HEK293 (cell line): ENCODE measurements around the gene UBIAD1.

Experiments
- BCL11B ChIP-seq: fragments of 450-650 bp; formaldehyde crosslinking; IDR thresholded peaks from 2 replicates; pipeline ENCODE4 v1.5.1; 2016; ENCODE audit warnings: low read depth, missing biosample characterization, missing genetic modification characterization
- EGR2 ChIP-seq: fragments of 450-650 bp; formaldehyde crosslinking; IDR thresholded peaks from 2 replicates; pipeline ENCODE4 v1.5.1; 2016; ENCODE audit warnings: low read depth, missing biosample characterization, missing genetic modification characterization
- HOXA7 ChIP-seq: sonication (generic); formaldehyde crosslinking; IDR thresholded peaks from 2 replicates; pipeline ENCODE4 v1.8.1; 2022; ENCODE audit warnings: missing genetic modification reagents, borderline replicate concordance
- HOXD13 ChIP-seq: sonication (generic); formaldehyde crosslinking; IDR thresholded peaks from 2 replicates; pipeline ENCODE4 v1.8.0; 2022; ENCODE audit warnings: missing genetic modification reagents, borderline replicate concordance
- KLF1 ChIP-seq: fragments of 450-650 bp; formaldehyde crosslinking; IDR thresholded peaks from 2 replicates; pipeline ENCODE4 v1.5.1; 2016; ENCODE audit warnings: missing biosample characterization, missing genetic modification characterization
- KLF10 ChIP-seq: fragments of 450-650 bp; IDR thresholded peaks from 2 replicates; pipeline ENCODE4 v1.5.1; 2018; ENCODE audit warnings: missing biosample characterization, mild to moderate bottlenecking, missing genetic modification characterization
- KLF16 ChIP-seq: fragments of 450-650 bp; formaldehyde crosslinking; IDR thresholded peaks from 2 replicates; pipeline ENCODE4 v1.5.1; 2017; ENCODE audit warnings: missing biosample characterization, missing genetic modification characterization
- OVOL3 ChIP-seq: fragments of 450-650 bp; formaldehyde crosslinking; IDR thresholded peaks from 2 replicates; pipeline ENCODE4 v1.5.1; 2016; ENCODE audit warnings: missing biosample characterization, missing genetic modification characterization
- PRDM10 ChIP-seq: fragments of 450-650 bp; formaldehyde crosslinking; IDR thresholded peaks from 2 replicates; pipeline ENCODE4 v1.5.1; 2016; ENCODE audit warnings: missing biosample characterization, missing genetic modification characterization
- SP7 ChIP-seq: fragments of 450-650 bp; formaldehyde crosslinking; IDR thresholded peaks from 2 replicates; pipeline ENCODE4 v1.5.1; 2016; ENCODE audit warnings: missing biosample characterization, missing genetic modification characterization
- TCF7L2 ChIP-seq: IDR thresholded peaks from 2 replicates; pipeline ENCODE4 v1.6.1; 2011; ENCODE audit warnings: low read depth, mild to moderate bottlenecking, inconsistent platforms, low read length, moderate library complexity, borderline replicate concordance
- ZBTB20 ChIP-seq: fragments of 450-650 bp; formaldehyde crosslinking; IDR thresholded peaks from 2 replicates; pipeline ENCODE4 v1.5.1; 2016; ENCODE audit warnings: missing biosample characterization, missing genetic modification characterization
- ZFHX2 ChIP-seq: fragments of 450-650 bp; formaldehyde crosslinking; conservative IDR thresholded peaks from 2 replicates; pipeline ENCODE4 v1.5.1; 2016; ENCODE audit warnings: missing biosample characterization, missing genetic modification characterization
- ZNF10 ChIP-seq: fragments of 450-650 bp; formaldehyde crosslinking; IDR thresholded peaks from 2 replicates; pipeline ENCODE4 v1.5.1; 2017; ENCODE audit warnings: missing biosample characterization, missing genetic modification characterization
- ZNF214 ChIP-seq: fragments of 450-650 bp; formaldehyde crosslinking; IDR thresholded peaks from 2 replicates; pipeline ENCODE4 v1.5.1; 2017; ENCODE audit warnings: missing biosample characterization, mild to moderate bottlenecking, missing genetic modification characterization, borderline replicate concordance
- ZNF23 ChIP-seq: fragments of 450-650 bp; formaldehyde crosslinking; IDR thresholded peaks from 2 replicates; pipeline ENCODE4 v1.5.1; 2016; ENCODE audit warnings: missing biosample characterization, missing genetic modification characterization, borderline replicate concordance
- ZNF280D ChIP-seq: fragments of 450-650 bp; formaldehyde crosslinking; IDR thresholded peaks from 2 replicates; pipeline ENCODE4 v1.5.1; 2016; ENCODE audit warnings: missing biosample characterization, missing genetic modification characterization
- ZNF292 ChIP-seq: fragments of 450-650 bp; formaldehyde crosslinking; IDR thresholded peaks from 2 replicates; pipeline ENCODE4 v1.5.1; 2016; ENCODE audit warnings: low read depth, missing biosample characterization, missing genetic modification characterization, borderline replicate concordance
- ZNF423 ChIP-seq: fragments of 450-650 bp; formaldehyde crosslinking; IDR thresholded peaks from 2 replicates; pipeline ENCODE4 v1.5.1; 2016; ENCODE audit warnings: missing biosample characterization, missing genetic modification characterization
- ZNF585B ChIP-seq: fragments of 450-650 bp; formaldehyde crosslinking; IDR thresholded peaks from 2 replicates; pipeline ENCODE4 v1.5.1; 2016; ENCODE audit warnings: missing biosample characterization, missing genetic modification characterization
- ZNF654 ChIP-seq: fragments of 450-650 bp; formaldehyde crosslinking; IDR thresholded peaks from 2 replicates; pipeline ENCODE4 v1.5.1; 2016; ENCODE audit warnings: low read depth, missing biosample characterization, missing genetic modification characterization
- ZNF677 ChIP-seq: fragments of 450-650 bp; IDR thresholded peaks from 2 replicates; pipeline ENCODE4 v1.5.0; 2018; ENCODE audit warnings: missing biosample characterization, mild to moderate bottlenecking, missing genetic modification characterization, moderate library complexity
- ZNF843 ChIP-seq: fragments of 450-650 bp; formaldehyde crosslinking; IDR thresholded peaks from 2 replicates; pipeline ENCODE4 v1.5.1; 2016; ENCODE audit warnings: missing biosample characterization, missing genetic modification characterization
- ZSCAN5A ChIP-seq: fragments of 450-650 bp; formaldehyde crosslinking; IDR thresholded peaks from 2 replicates; pipeline ENCODE4 v1.5.1; 2016; ENCODE audit warnings: missing biosample characterization, missing genetic modification characterization
- TF ChIP-seq, protein P1 (sequence below): fragments of 450-650 bp; formaldehyde crosslinking; IDR thresholded peaks from 2 replicates; pipeline ENCODE4 v1.5.1; 2016; ENCODE audit warnings: missing biosample characterization, missing genetic modification characterization
- TF ChIP-seq, protein P2 (sequence below): fragments of 450-650 bp; formaldehyde crosslinking; IDR thresholded peaks from 2 replicates; pipeline ENCODE4 v1.5.1; 2016; ENCODE audit warnings: missing biosample characterization, missing genetic modification characterization

Gene UBIAD1

DNA sequence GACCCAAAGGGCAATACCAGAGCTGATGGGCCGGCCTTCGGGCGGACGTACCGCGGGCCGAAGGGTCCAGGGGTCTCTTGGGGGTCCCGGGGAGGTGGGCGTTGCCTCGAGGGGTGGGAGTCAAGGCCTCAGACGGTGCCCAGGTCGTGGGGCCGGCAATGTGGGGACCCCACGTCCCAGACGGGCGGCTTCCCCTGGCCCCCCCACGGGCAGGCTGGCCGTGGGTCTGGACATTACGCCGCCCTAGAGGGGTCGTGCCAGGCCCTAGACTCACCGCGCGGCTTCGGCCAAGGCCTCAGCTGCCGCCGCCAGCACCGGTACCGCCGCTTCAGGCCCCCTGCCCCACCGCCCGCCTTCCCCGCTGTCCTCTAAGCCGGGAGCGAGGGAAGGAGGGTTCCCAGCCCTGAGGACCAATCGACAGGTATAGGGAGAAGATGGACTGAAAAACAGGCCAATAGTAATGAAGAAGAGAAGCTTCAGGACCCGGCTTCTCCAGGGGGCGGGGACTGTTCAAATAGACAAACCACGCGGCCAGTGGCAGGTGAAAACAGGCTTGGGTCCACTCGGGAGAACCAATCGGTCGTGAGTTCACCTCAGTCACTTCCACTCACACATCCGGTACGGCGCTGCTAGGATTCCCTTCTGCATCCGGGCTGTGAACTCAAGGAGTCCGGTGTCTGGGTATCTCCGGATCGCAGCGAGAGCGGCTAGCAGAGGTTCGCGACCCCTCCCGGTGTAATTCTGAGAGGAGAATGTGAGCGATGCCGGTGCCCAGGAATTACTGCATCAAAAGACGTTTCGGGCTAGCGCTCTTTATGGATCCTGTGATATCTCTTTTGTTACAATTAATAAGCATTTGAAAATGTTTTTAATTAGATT, 10.6 kb upstream of the UBIAD1 start, which contains the start of gene MTOR (continued):
- TF ChIP-seq ZSCAN5A (tag by site-specific recombination) (no peak), ZNF677 (tag by site-specific recombination) (no peak), HOXD13 (no peak), KLF1 (tag by site-specific recombination) (no peak), KLF10 (0 out of 2 replicates have a peak, but pooled peaks have one; percentile 38), ZNF585B (no peak), ZNF292 (tag by site-specific recombination) (no peak), ZNF423 (tag by site-specific recombination) (no peak), HOXA7 (CRISPR knock-in tag) (no peak), ZNF10 (tag by site-specific recombination) (no peak), ZBTB20 (no peak; the same call in 1 of the 2 replicates), OVOL3 (tag by site-specific recombination) (peak; percentile 57; the same call in 1 of the 2 replicates), ZNF214 (tag by site-specific recombination) (no peak), KLF16 (tag by site-specific recombination) (peak; percentile 41), TCF7L2 (no peak), ZNF23 (no peak), EGR2 (no peak), PRDM10 (tag by site-specific recombination) (no peak; the same call in 1 of the 2 replicates), ZNF654 (no peak), SP7 (tag by site-specific recombination) (0 out of 2 replicates have a peak, but pooled peaks have one; percentile 13), BCL11B (tag by site-specific recombination) (no peak), ZNF280D (tag by site-specific recombination) (no peak), ZFHX2 (tag by site-specific recombination) (no peak), ZNF843 (no peak)
- TF ChIP-seq, protein P1, sequence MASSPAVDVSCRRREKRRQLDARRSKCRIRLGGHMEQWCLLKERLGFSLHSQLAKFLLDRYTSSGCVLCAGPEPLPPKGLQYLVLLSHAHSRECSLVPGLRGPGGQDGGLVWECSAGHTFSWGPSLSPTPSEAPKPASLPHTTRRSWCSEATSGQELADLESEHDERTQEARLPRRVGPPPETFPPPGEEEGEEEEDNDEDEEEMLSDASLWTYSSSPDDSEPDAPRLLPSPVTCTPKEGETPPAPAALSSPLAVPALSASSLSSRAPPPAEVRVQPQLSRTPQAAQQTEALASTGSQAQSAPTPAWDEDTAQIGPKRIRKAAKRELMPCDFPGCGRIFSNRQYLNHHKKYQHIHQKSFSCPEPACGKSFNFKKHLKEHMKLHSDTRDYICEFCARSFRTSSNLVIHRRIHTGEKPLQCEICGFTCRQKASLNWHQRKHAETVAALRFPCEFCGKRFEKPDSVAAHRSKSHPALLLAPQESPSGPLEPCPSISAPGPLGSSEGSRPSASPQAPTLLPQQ (tag by site-specific recombination): no peak; the same call in 1 of the 2 replicates
- TF ChIP-seq, protein P2, sequence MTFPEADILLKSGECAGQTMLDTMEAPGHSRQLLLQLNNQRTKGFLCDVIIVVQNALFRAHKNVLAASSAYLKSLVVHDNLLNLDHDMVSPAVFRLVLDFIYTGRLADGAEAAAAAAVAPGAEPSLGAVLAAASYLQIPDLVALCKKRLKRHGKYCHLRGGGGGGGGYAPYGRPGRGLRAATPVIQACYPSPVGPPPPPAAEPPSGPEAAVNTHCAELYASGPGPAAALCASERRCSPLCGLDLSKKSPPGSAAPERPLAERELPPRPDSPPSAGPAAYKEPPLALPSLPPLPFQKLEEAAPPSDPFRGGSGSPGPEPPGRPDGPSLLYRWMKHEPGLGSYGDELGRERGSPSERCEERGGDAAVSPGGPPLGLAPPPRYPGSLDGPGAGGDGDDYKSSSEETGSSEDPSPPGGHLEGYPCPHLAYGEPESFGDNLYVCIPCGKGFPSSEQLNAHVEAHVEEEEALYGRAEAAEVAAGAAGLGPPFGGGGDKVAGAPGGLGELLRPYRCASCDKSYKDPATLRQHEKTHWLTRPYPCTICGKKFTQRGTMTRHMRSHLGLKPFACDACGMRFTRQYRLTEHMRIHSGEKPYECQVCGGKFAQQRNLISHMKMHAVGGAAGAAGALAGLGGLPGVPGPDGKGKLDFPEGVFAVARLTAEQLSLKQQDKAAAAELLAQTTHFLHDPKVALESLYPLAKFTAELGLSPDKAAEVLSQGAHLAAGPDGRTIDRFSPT (tag by site-specific recombination): no peak
